SJCRH30 (cell line): ENCODE data around the gene FLNB. TPM values are rescaled to one million over a fixed set of nuclear protein-coding genes. Genes with fewer than 3 reads are reported as not detected.
"Not testable (repeated sequence)": the region's sequence is repeated elsewhere in the genome, so short reads cannot be mapped to it uniquely, and the experiment has no call there.

Experiments used
- DNase-seq, 2 experiments: peaks; one replicate each; pipeline ENCODE4 v3.0.0-alpha.2; 2015 to 2020
- H3K27ac ChIP-seq: fragments of 250-450 bp; sonication (Bioruptor Pico); 2 replicates; pipeline ENCODE4 v1.5.1; 2020; ENCODE audit warnings: mild to moderate bottlenecking, moderate library complexity
- H3K27me3 ChIP-seq: fragments of 250-450 bp; sonication (Bioruptor Pico); 2 replicates; pipeline ENCODE4 v1.5.1; 2020; ENCODE audit warnings: mild to moderate bottlenecking, moderate library complexity
- H3K36me3 ChIP-seq: fragments of 250-450 bp; sonication (Bioruptor Pico); 2 replicates; pipeline ENCODE4 v1.5.1; 2020; ENCODE audit warnings: mild to moderate bottlenecking, moderate library complexity
- H3K4me1 ChIP-seq: fragments of 250-450 bp; sonication (Bioruptor Pico); 2 replicates; pipeline ENCODE4 v1.5.1; 2020; ENCODE audit warnings: mild to moderate bottlenecking, moderate library complexity
- H3K4me3 ChIP-seq: fragments of 250-450 bp; sonication (Bioruptor Pico); 2 replicates; pipeline ENCODE4 v1.5.1; 2020; ENCODE audit warnings: mild to moderate bottlenecking, moderate library complexity
- H3K9me3 ChIP-seq: fragments of 250-450 bp; sonication (Bioruptor Pico); replicated peaks from 2 replicates; pipeline ENCODE4 v1.5.1; 2020; ENCODE audit warnings: mild to moderate bottlenecking, moderate library complexity
- total RNA-seq: library from RNA; depleted of rRNA; stranded (reverse); fragments of >200 nt; shearing (Covaris generic); gene quantifications from 2 replicates; pipeline ENCODE4 v1.2.3, GENCODE V29; 2014

FLNB gene
- total RNA-seq, 1 experiment from 2014 or later: 22.5 TPM

GRCh38 chr3:57989198-57989597 lies 19.0 kb upstream of the FLNB start:
- not testable (repeated sequence) for DNase-seq, H3K27me3 ChIP-seq

GRCh38 chr3:57989646-57990045 lies 18.6 kb upstream of the FLNB start:
- H3K36me3 ChIP-seq: no peaks in the 10 kb centered on the region
- H3K4me3 ChIP-seq: no peak overlapping the region
- DNase-seq: no peak
- H3K27me3 ChIP-seq: no peaks in the 10 kb centered on the region
- H3K27ac ChIP-seq: no peak overlapping the region
- no peaks in the 10 kb centered on the region for H3K9me3 ChIP-seq
- H3K4me1 ChIP-seq: no peaks in the 10 kb centered on the region

More at GRCh38 chr3:57989198-57989597, 19.0 kb upstream of the FLNB start:
- not testable (repeated sequence) for H3K9me3 ChIP-seq, H3K4me3 ChIP-seq, H3K36me3 ChIP-seq, H3K27ac ChIP-seq, H3K4me1 ChIP-seq

- no peaks in the 10 kb centered on the region for H3K4me1 ChIP-seq
Measured at GRCh38 chr3:57992452-57993213, 15.6 kb upstream of the FLNB start.

GRCh38 chr3:57998366-57999283 lies 9.6 kb upstream of the FLNB start:
- H3K27ac ChIP-seq: peak overlapping the region; percentile 23; the same call in 1 of the 2 replicates
- peak overlapping the region; percentile 5; the same call in 1 of the 2 replicates for H3K4me3 ChIP-seq
- H3K4me1 ChIP-seq: peaks cover 11% of the 10 kb centered on the region
- no peaks in the 10 kb centered on the region for H3K36me3 ChIP-seq
- no peaks in the 10 kb centered on the region for H3K9me3 ChIP-seq
- no peaks in the 10 kb centered on the region for H3K27me3 ChIP-seq
- peak in 1 of 2 experiments; percentile 40 for DNase-seq

More at GRCh38 chr3:57992452-57993213, 15.6 kb upstream of the FLNB start:
- no peak overlapping the region for H3K27ac ChIP-seq
- no peaks in the 10 kb centered on the region for H3K9me3 ChIP-seq
- no peak for DNase-seq
- no peak overlapping the region for H3K4me3 ChIP-seq
- H3K27me3 ChIP-seq: no peaks in the 10 kb centered on the region
- H3K36me3 ChIP-seq: no peaks in the 10 kb centered on the region

- Histone ChIP-seq H3K4me1 (peaks cover 11% of the 10 kb centered on the region), H3K9me3 (no peaks in the 10 kb centered on the region), H3K4me3 (no peak overlapping the region), H3K27me3 (no peaks in the 10 kb centered on the region), H3K27ac (peak overlapping the region; percentile 23; the same call in 1 of the 2 replicates), H3K36me3 (no peaks in the 10 kb centered on the region)
- peak; percentile 52 to 60 for DNase-seq
Measured at GRCh38 chr3:57999417-58000115, 8.7 kb upstream of the FLNB start.

- no peak for DNase-seq
- peaks cover 11% of the 10 kb centered on the region for H3K4me1 ChIP-seq
- no peaks in the 10 kb centered on the region for H3K36me3 ChIP-seq
- no peak overlapping the region for H3K4me3 ChIP-seq
- no peaks in the 10 kb centered on the region for H3K27me3 ChIP-seq
- no peak overlapping the region for H3K27ac ChIP-seq
- no peaks in the 10 kb centered on the region for H3K9me3 ChIP-seq
Measured at GRCh38 chr3:58000306-58001085, 7.7 kb upstream of the FLNB start.

- DNase-seq: no peak
- Histone ChIP-seq H3K9me3 (no peaks in the 10 kb centered on the region), H3K27ac (no peak overlapping the region), H3K4me3 (no peak overlapping the region), H3K27me3 (no peaks in the 10 kb centered on the region), H3K36me3 (no peaks in the 10 kb centered on the region), H3K4me1 (peaks cover 11% of the 10 kb centered on the region)
Measured at GRCh38 chr3:58001086-58001467, 7.1 kb upstream of the FLNB start.

- no peaks in the 10 kb centered on the region for H3K27me3 ChIP-seq
- H3K4me3 ChIP-seq: no peak overlapping the region
- no peaks in the 10 kb centered on the region for H3K36me3 ChIP-seq
- H3K4me1 ChIP-seq: peaks cover 11% of the 10 kb centered on the region
- no peak for DNase-seq
- H3K9me3 ChIP-seq: no peaks in the 10 kb centered on the region
- no peak overlapping the region for H3K27ac ChIP-seq
Measured at GRCh38 chr3:58001979-58002378, 6.2 kb upstream of the FLNB start.

GRCh38 chr3:58003093-58003492 lies 5.1 kb upstream of the FLNB start:
- DNase-seq: no peak
- H3K27ac ChIP-seq: no peak overlapping the region
- H3K4me1 ChIP-seq: peaks cover 11% of the 10 kb centered on the region
- H3K36me3 ChIP-seq: no peaks in the 10 kb centered on the region
- H3K4me3 ChIP-seq: no peak overlapping the region
- no peaks in the 10 kb centered on the region for H3K27me3 ChIP-seq
- H3K9me3 ChIP-seq: no peaks in the 10 kb centered on the region

- Histone ChIP-seq H3K9me3 (no peaks in the 10 kb centered on the region), H3K27ac (no peak overlapping the region), H3K36me3 (no peaks in the 10 kb centered on the region), H3K4me3 (no peak overlapping the region), H3K4me1 (no peaks in the 10 kb centered on the region), H3K27me3 (no peaks in the 10 kb centered on the region)
- DNase-seq: no peak
Measured at GRCh38 chr3:58004973-58005372, 3.2 kb upstream of the FLNB start.

GRCh38 chr3:58005669-58006068 lies 2.6 kb upstream of the FLNB start:
- Histone ChIP-seq H3K4me1 (peaks cover 5% of the 10 kb centered on the region; the same call in 1 of the 2 replicates), H3K9me3 (no peaks in the 10 kb centered on the region), H3K27ac (no peak overlapping the region), H3K4me3 (no peak overlapping the region), H3K36me3 (no peaks in the 10 kb centered on the region), H3K27me3 (no peaks in the 10 kb centered on the region)
- no peak for DNase-seq

- no peak for DNase-seq
- Histone ChIP-seq H3K9me3 (no peaks in the 10 kb centered on the region), H3K27ac (no peak overlapping the region), H3K36me3 (no peaks in the 10 kb centered on the region), H3K27me3 (no peaks in the 10 kb centered on the region), H3K4me3 (no peak overlapping the region), H3K4me1 (peaks cover 12% of the 10 kb centered on the region)
Measured at GRCh38 chr3:58006661-58007060, 1.6 kb upstream of the FLNB start.

GRCh38 chr3:58009026-58009748 lies 965 bp downstream of the FLNB start:
- DNase-seq: no peak
- Histone ChIP-seq H3K4me3 (peak overlapping the region; percentile 79), H3K4me1 (peaks cover 12% of the 10 kb centered on the region), H3K9me3 (no peaks in the 10 kb centered on the region), H3K36me3 (no peaks in the 10 kb centered on the region), H3K27me3 (no peaks in the 10 kb centered on the region), H3K27ac (no peak overlapping the region)
